Fibroblast of the aortic adventitia (primary cell): ENCODE results near the gene SLC23A2. TPM values are rescaled to one million over a fixed set of nuclear protein-coding genes. Genes with fewer than 3 reads are reported as not detected.
A peak's percentile ranks its signal among the peaks of the same experiment; 100 is the strongest.

ENCODE experiments used
- DNase-seq: peaks from one replicate; pipeline ENCODE4 v3.0.0-alpha.2; 2010; ENCODE audit warnings: low read depth
- H3K4me3 ChIP-seq: 2 replicates; pipeline ENCODE4 v1.5.1; 2011; ENCODE audit warnings: low read depth, mild to moderate bottlenecking, control low read depth, low read length, moderate library complexity
- total RNA-seq: library from RNA; depleted of rRNA; stranded (reverse); fragments of >200 nt; gene quantifications from 2 replicates; pipeline ENCODE4 v1.2.3, GENCODE V29; 2012; ENCODE audit warnings: low replicate concordance
- TF ChIP-seq, protein P1 (sequence below): IDR thresholded peaks from 2 replicates; pipeline ENCODE4 v1.5.1; 2011; ENCODE audit warnings: mild to moderate bottlenecking, low read length, control low read depth, inconsistent platforms; ENCODE audit not compliant: insufficient read depth

The SLC23A2 gene
- total RNA-seq, 1 donor, result 24.6 TPM

DNA sequence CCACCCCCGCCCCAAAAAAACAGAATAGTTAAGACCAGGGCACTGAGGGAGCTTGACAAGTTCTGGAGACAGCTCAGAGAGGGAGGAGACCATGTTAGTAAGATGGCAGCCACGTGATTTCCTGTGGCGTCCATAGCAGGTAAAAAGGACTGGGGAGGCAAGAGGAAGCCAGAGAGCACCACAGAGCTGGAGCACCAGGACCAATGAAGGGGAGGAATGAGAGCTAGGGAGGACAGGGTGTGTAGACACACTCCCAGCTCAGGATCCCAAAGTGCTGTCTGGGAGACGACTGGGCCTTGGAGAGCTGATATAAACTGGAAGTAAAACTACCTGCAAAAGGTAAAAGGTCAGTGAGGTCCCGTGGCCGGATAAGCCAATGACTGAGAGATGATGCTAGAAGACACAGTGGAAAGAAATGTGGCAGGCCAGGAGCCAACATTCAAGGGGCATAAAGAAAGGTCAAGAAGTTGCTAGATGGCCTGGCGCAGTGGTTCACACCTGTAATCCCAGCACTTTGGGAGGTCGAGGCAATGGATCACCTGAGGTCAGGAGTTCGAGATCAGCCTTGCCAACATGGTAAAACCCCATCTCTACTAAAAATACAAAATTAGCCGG is 39.0 kb downstream of the SLC23A2 start:
- DNase-seq, result no peak
- no peak overlapping the region for H3K4me3 ChIP-seq
- TF ChIP-seq, protein P1, sequence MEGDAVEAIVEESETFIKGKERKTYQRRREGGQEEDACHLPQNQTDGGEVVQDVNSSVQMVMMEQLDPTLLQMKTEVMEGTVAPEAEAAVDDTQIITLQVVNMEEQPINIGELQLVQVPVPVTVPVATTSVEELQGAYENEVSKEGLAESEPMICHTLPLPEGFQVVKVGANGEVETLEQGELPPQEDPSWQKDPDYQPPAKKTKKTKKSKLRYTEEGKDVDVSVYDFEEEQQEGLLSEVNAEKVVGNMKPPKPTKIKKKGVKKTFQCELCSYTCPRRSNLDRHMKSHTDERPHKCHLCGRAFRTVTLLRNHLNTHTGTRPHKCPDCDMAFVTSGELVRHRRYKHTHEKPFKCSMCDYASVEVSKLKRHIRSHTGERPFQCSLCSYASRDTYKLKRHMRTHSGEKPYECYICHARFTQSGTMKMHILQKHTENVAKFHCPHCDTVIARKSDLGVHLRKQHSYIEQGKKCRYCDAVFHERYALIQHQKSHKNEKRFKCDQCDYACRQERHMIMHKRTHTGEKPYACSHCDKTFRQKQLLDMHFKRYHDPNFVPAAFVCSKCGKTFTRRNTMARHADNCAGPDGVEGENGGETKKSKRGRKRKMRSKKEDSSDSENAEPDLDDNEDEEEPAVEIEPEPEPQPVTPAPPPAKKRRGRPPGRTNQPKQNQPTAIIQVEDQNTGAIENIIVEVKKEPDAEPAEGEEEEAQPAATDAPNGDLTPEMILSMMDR, result no peak

GRCh38 chr20:4961746-4962145 is 39.6 kb downstream of the SLC23A2 start:
- no peak overlapping the region for H3K4me3 ChIP-seq
- peak; percentile 91 for DNase-seq
- TF ChIP-seq, protein P1, result no peak

- DNase-seq, result no peak
- TF ChIP-seq, protein P1, result no peak
- no peak overlapping the region for H3K4me3 ChIP-seq
Observed at GRCh38 chr20:4959592-4959991, 41.7 kb downstream of the SLC23A2 start.

GRCh38 chr20:4957939-4958362 is 43.4 kb downstream of the SLC23A2 start:
- TF ChIP-seq, protein P1, result no peak
- no peak overlapping the region for H3K4me3 ChIP-seq
- peak; percentile 78 for DNase-seq

GRCh38 chr20:4957187-4957586 is 44.1 kb downstream of the SLC23A2 start:
- no peak for DNase-seq
- TF ChIP-seq, protein P1, result no peak

GRCh38 chr20:4956200-4956810 is 45.0 kb downstream of the SLC23A2 start:
- H3K4me3 ChIP-seq, result no peak overlapping the region
- DNase-seq, result peak; percentile 86
- TF ChIP-seq, protein P1, result peak; percentile 88

More at GRCh38 chr20:4957187-4957586, 44.1 kb downstream of the SLC23A2 start:
- H3K4me3 ChIP-seq, result no peak overlapping the region
